HEK293 (cell line): ENCODE measurements around the gene EGFR.
A peak's percentile ranks its signal among the peaks of the same experiment; 100 is the strongest.

Experiments
- CTCF ChIA-PET: fragments of 350-600 bp; formaldehyde crosslinking; extraction: SDS; loops from one replicate; lab custom pipeline; 2021; ENCODE audit warnings: antibody characterized with exemption; lab: Yijun Ruan, JAX
- POLR2A ChIA-PET: fragments of 300-600 bp; formaldehyde crosslinking; extraction: SDS; loops from one replicate; lab custom pipeline; 2020; ENCODE audit warnings: antibody characterized with exemption, inconsistent platforms; lab: Yijun Ruan, JAX
- H3K27ac ChIP-seq: fragments of 200-500 bp; sonication (Bioruptor generic); 2 replicates; pipeline ENCODE4 v1.5.1; 2014; ENCODE audit warnings: low read depth, low read length, control low read depth, inconsistent platforms; ENCODE audit errors: extremely low read depth
- H3K36me3 ChIP-seq, 2 experiments: fragments of 200-500 bp in 1 of 2; sonication (Bioruptor generic) in 1 of 2; 1 replicate in 1 of 2; 2 replicates in 1 of 2; pipeline ENCODE4 v1.5.1; 2014 to 2017; ENCODE audit warnings: inconsistent platforms in 2 of 2, low read length in 2 of 2; ENCODE audit not compliant: control insufficient read depth in 2 of 2, insufficient read depth in 1 of 2
- H3K4me1 ChIP-seq: fragments of 200-500 bp; sonication (Bioruptor generic); 2 replicates; pipeline ENCODE4 v1.5.1; 2014; ENCODE audit warnings: mild to moderate bottlenecking, low read length, inconsistent platforms; ENCODE audit not compliant: control insufficient read depth, insufficient read depth
- H3K4me3 ChIP-seq: 2 replicates; pipeline ENCODE4 v1.5.1; 2011; ENCODE audit warnings: low read depth, mild to moderate bottlenecking, control low read depth, low read length, moderate library complexity
- H3K9me3 ChIP-seq: fragments of 200-500 bp; sonication (Bioruptor generic); 2 replicates; pipeline ENCODE4 v1.5.1; 2014; ENCODE audit warnings: low read depth, low read length, inconsistent platforms; ENCODE audit not compliant: control insufficient read depth, insufficient read depth
- GLIS2 ChIP-seq: fragments of 450-650 bp; formaldehyde crosslinking; IDR thresholded peaks from 2 replicates; pipeline ENCODE4 v1.5.1; 2016; ENCODE audit warnings: missing biosample characterization, missing genetic modification characterization
- KLF1 ChIP-seq: fragments of 450-650 bp; formaldehyde crosslinking; IDR thresholded peaks from 2 replicates; pipeline ENCODE4 v1.5.1; 2016; ENCODE audit warnings: missing biosample characterization, missing genetic modification characterization
- KLF10 ChIP-seq: fragments of 450-650 bp; IDR thresholded peaks from 2 replicates; pipeline ENCODE4 v1.5.1; 2018; ENCODE audit warnings: missing biosample characterization, mild to moderate bottlenecking, missing genetic modification characterization
- KLF7 ChIP-seq: fragments of 450-650 bp; formaldehyde crosslinking; IDR thresholded peaks from 2 replicates; pipeline ENCODE4 v1.5.1; 2016; ENCODE audit warnings: missing biosample characterization, missing genetic modification characterization, borderline replicate concordance
- OVOL3 ChIP-seq: fragments of 450-650 bp; formaldehyde crosslinking; IDR thresholded peaks from 2 replicates; pipeline ENCODE4 v1.5.1; 2016; ENCODE audit warnings: missing biosample characterization, missing genetic modification characterization
- PBX3 ChIP-seq: sonication (generic); formaldehyde crosslinking; IDR thresholded peaks from 2 replicates; pipeline ENCODE4 v1.8.1; 2022; ENCODE audit warnings: mild to moderate bottlenecking, moderate library complexity, missing genetic modification reagents
- PRDM6 ChIP-seq: fragments of 450-650 bp; formaldehyde crosslinking; IDR thresholded peaks from 2 replicates; pipeline ENCODE4 v1.5.1; 2017; ENCODE audit warnings: missing biosample characterization, missing genetic modification characterization
- SP7 ChIP-seq: fragments of 450-650 bp; formaldehyde crosslinking; IDR thresholded peaks from 2 replicates; pipeline ENCODE4 v1.5.1; 2016; ENCODE audit warnings: missing biosample characterization, missing genetic modification characterization
- TCF7L2 ChIP-seq: IDR thresholded peaks from 2 replicates; pipeline ENCODE4 v1.6.1; 2011; ENCODE audit warnings: low read depth, mild to moderate bottlenecking, inconsistent platforms, low read length, moderate library complexity, borderline replicate concordance
- WT1 ChIP-seq: fragments of 450-650 bp; formaldehyde crosslinking; IDR thresholded peaks from 2 replicates; pipeline ENCODE4 v1.5.1; 2016; ENCODE audit warnings: missing biosample characterization, missing genetic modification characterization
- ZBTB11 ChIP-seq: fragments of 450-650 bp; formaldehyde crosslinking; conservative IDR thresholded peaks from 2 replicates; pipeline ENCODE4 v1.5.1; 2016; ENCODE audit warnings: low read depth, missing biosample characterization, missing genetic modification characterization
- ZBTB6 ChIP-seq: fragments of 450-650 bp; formaldehyde crosslinking; IDR thresholded peaks from 2 replicates; pipeline ENCODE4 v1.5.1; 2017; ENCODE audit warnings: missing biosample characterization, missing genetic modification characterization
- ZFP69B ChIP-seq: fragments of 450-650 bp; formaldehyde crosslinking; IDR thresholded peaks from 2 replicates; pipeline ENCODE4 v1.5.1; 2016; ENCODE audit warnings: missing biosample characterization, missing genetic modification characterization
- ZNF112 ChIP-seq: fragments of 450-650 bp; formaldehyde crosslinking; IDR thresholded peaks from 2 replicates; pipeline ENCODE4 v1.5.0; 2017; ENCODE audit warnings: missing biosample characterization, missing genetic modification characterization
- ZNF121 ChIP-seq: fragments of 450-650 bp; formaldehyde crosslinking; IDR thresholded peaks from 2 replicates; pipeline ENCODE4 v1.5.1; 2016; ENCODE audit warnings: missing biosample characterization, missing genetic modification characterization
- ZNF146 ChIP-seq: fragments of 450-650 bp; formaldehyde crosslinking; IDR thresholded peaks from 2 replicates; pipeline ENCODE4 v1.5.1; 2016; ENCODE audit warnings: missing biosample characterization, missing genetic modification characterization
- ZNF169 ChIP-seq: fragments of 450-650 bp; formaldehyde crosslinking; IDR thresholded peaks from 2 replicates; pipeline ENCODE4 v1.5.1; 2016; ENCODE audit warnings: missing biosample characterization, missing genetic modification characterization
- ZNF184 ChIP-seq: fragments of 450-650 bp; IDR thresholded peaks from 2 replicates; pipeline ENCODE4 v1.5.1; 2018; ENCODE audit warnings: missing biosample characterization, mild to moderate bottlenecking, missing genetic modification characterization
- ZNF19 ChIP-seq: fragments of 450-650 bp; formaldehyde crosslinking; IDR thresholded peaks from 2 replicates; pipeline ENCODE4; 2016; ENCODE audit warnings: missing biosample characterization, missing genetic modification characterization, low read depth
- ZNF202 ChIP-seq: fragments of 450-650 bp; formaldehyde crosslinking; IDR thresholded peaks from 2 replicates; pipeline ENCODE4 v1.5.1; 2016; ENCODE audit warnings: missing biosample characterization, missing genetic modification characterization, borderline replicate concordance
- ZNF223 ChIP-seq: fragments of 450-650 bp; formaldehyde crosslinking; IDR thresholded peaks from 2 replicates; pipeline ENCODE4 v1.5.1; 2016; ENCODE audit warnings: missing biosample characterization, missing genetic modification characterization
- ZNF354C ChIP-seq: fragments of 450-650 bp; formaldehyde crosslinking; IDR thresholded peaks from 2 replicates; pipeline ENCODE4 v1.5.1; 2016; ENCODE audit warnings: missing biosample characterization, missing genetic modification characterization, low read depth, borderline replicate concordance
- ZNF513 ChIP-seq: fragments of 450-650 bp; IDR thresholded peaks from 2 replicates; pipeline ENCODE4 v1.5.1; 2018; ENCODE audit warnings: missing biosample characterization, missing genetic modification characterization
- ZNF571 ChIP-seq: fragments of 450-650 bp; formaldehyde crosslinking; IDR thresholded peaks from 2 replicates; pipeline ENCODE4 v1.5.0; 2017; ENCODE audit warnings: missing biosample characterization, missing genetic modification characterization
- ZNF610 ChIP-seq: fragments of 450-650 bp; formaldehyde crosslinking; IDR thresholded peaks from 2 replicates; pipeline ENCODE4 v1.5.1; 2016; ENCODE audit warnings: missing biosample characterization, missing genetic modification characterization, borderline replicate concordance
- ZNF629 ChIP-seq: fragments of 450-650 bp; formaldehyde crosslinking; IDR thresholded peaks from 2 replicates; pipeline ENCODE4 v1.5.1; 2017; ENCODE audit warnings: missing biosample characterization, missing genetic modification characterization
- ZNF660 ChIP-seq: fragments of 450-650 bp; IDR thresholded peaks from 2 replicates; pipeline ENCODE4 v1.5.1; 2018; ENCODE audit warnings: missing biosample characterization, mild to moderate bottlenecking, missing genetic modification characterization
- ZNF701 ChIP-seq: fragments of 450-650 bp; formaldehyde crosslinking; IDR thresholded peaks from 2 replicates; pipeline ENCODE4 v1.5.1; 2016; ENCODE audit warnings: missing biosample characterization, missing genetic modification characterization
- ZNF76 ChIP-seq: fragments of 450-650 bp; formaldehyde crosslinking; IDR thresholded peaks from 2 replicates; pipeline ENCODE4; 2016; ENCODE audit warnings: low read depth, missing biosample characterization, missing genetic modification characterization, borderline replicate concordance

Gene EGFR

GRCh38 chr7:55192723-55193122 is 173.9 kb downstream of the EGFR start (continued):
- no peak for TF ChIP-seq WT1 (tag by site-specific recombination)
- no peak for TF ChIP-seq ZFP69B
- TF ChIP-seq ZBTB6 (tag by site-specific recombination), result no peak
- TF ChIP-seq GLIS2 (tag by site-specific recombination), result no peak
- TF ChIP-seq KLF1, result no peak
- peak; percentile 35; the same call in 1 of the 2 replicates for TF ChIP-seq ZNF629 (tag by site-specific recombination)
- TF ChIP-seq ZNF202, result no peak
- no peak for TF ChIP-seq TCF7L2
- 0 out of 2 replicates have a peak, but pooled peaks have one; percentile 18 for TF ChIP-seq SP7 (tag by site-specific recombination)
- TF ChIP-seq ZNF19 (tag by site-specific recombination), result no peak
- no peak for TF ChIP-seq ZNF354C (tag by site-specific recombination)
- no peak for TF ChIP-seq ZBTB11 (tag by site-specific recombination)
- TF ChIP-seq PRDM6 (tag by site-specific recombination), result peak; percentile 26; the same call in 1 of the 2 replicates
- no peak for TF ChIP-seq ZNF184 (tag by site-specific recombination)
- no peak for TF ChIP-seq ZNF146 (tag by site-specific recombination)
- TF ChIP-seq ZNF121, result no peak
- no peak for TF ChIP-seq ZNF169
- TF ChIP-seq ZNF610 (tag by site-specific recombination), result no peak
- TF ChIP-seq PBX3 (CRISPR knock-in tag), result no peak
- TF ChIP-seq ZNF701 (tag by site-specific recombination), result no peak
- no peak for TF ChIP-seq ZNF571 (tag by site-specific recombination)

- POLR2A ChIA-PET, result no interaction called here
- Histone ChIP-seq H3K9me3 (no peaks in the 10 kb centered on the region), H3K27ac (peak overlapping the region; percentile 22; the same call in 1 of the 2 replicates), H3K4me3 (no peak overlapping the region), H3K36me3 (no peaks in the 10 kb centered on the region; a peak in 1 of 3 replicates), H3K4me1 (peaks cover 13% of the 10 kb centered on the region; the same call in 1 of the 2 replicates)
- CTCF ChIA-PET, result interaction anchor here (0.7 to 0.9 kb wide), 2 partner anchors 17 to 61 kb away, joined by 3 to 4 read pairs; no protein-coding TSS in a partner anchor
- TF ChIP-seq ZNF660 (tag by site-specific recombination), result no peak
- TF ChIP-seq ZNF513 (tag by site-specific recombination), result no peak
- no peak for TF ChIP-seq KLF10 (tag by site-specific recombination)
- no peak for TF ChIP-seq ZNF112 (tag by site-specific recombination)
- TF ChIP-seq OVOL3 (tag by site-specific recombination), result no peak
- no peak for TF ChIP-seq KLF7 (tag by site-specific recombination)
- TF ChIP-seq ZNF76 (tag by site-specific recombination), result no peak
- no peak for TF ChIP-seq ZNF223 (tag by site-specific recombination)
- TF ChIP-seq, all 188 proteins: peak for 0
Observed at GRCh38 chr7:55193245-55193644, 174.4 kb downstream of the EGFR start.
